DLD1 (cell line): ENCODE results near the gene ARPC1A.
"Not testable (repeated sequence)": the region's sequence is repeated elsewhere in the genome, so short reads cannot be mapped to it uniquely, and the experiment has no call there.

Experiments used
- in situ Hi-C: cut with HindIII; loops from 2 replicates; pipeline ENCODE4 v1.10.0; 2017; ENCODE audit warnings: low sequenced_read_pairs

ARPC1A gene

GRCh38 chr7:99404977-99405320 lies 79.3 kb downstream of the ARPC1A start:
- in situ Hi-C loops: no loop called here

- in situ Hi-C loops: no loop called here
Measured at GRCh38 chr7:99406557-99406956, 80.9 kb downstream of the ARPC1A start.

- in situ Hi-C loops: no loop called here
Measured at GRCh38 chr7:99407872-99408378, 82.2 kb downstream of the ARPC1A start.

GRCh38 chr7:99408379-99409191 lies 82.9 kb downstream of the ARPC1A start, which contains the start of the genes BUD31 and PDAP1:
Gene BUD31, plus strand, starts transcription at chr7:99408969. Its CDS starts 2,124 bp downstream, at chr7:99411093.
Gene PDAP1, minus strand, starts transcription at chr7:99408597. Its CDS starts 49 bp downstream, at chr7:99408548.
- in situ Hi-C loops: no loop called here

- in situ Hi-C loops: no loop called here
Measured at GRCh38 chr7:99409192-99409572, 83.5 kb downstream of the ARPC1A start.

GRCh38 chr7:99409806-99410205 lies 84.1 kb downstream of the ARPC1A start:
- in situ Hi-C loops: no loop called here

- in situ Hi-C loops: no loop called here
Measured at GRCh38 chr7:99410635-99411034, 84.9 kb downstream of the ARPC1A start.

- in situ Hi-C loops: not testable (repeated sequence)
Measured at GRCh38 chr7:99415513-99416127, 89.9 kb downstream of the ARPC1A start.
